Measurements from ENCODE around the gene CPLANE2. TPM values are rescaled to one million over a fixed set of nuclear protein-coding genes. Genes with fewer than 3 reads are reported as not detected.

CPLANE2 gene
- total RNA-seq, 1 donor from 2014 or later: 3.0 TPM

DNA sequence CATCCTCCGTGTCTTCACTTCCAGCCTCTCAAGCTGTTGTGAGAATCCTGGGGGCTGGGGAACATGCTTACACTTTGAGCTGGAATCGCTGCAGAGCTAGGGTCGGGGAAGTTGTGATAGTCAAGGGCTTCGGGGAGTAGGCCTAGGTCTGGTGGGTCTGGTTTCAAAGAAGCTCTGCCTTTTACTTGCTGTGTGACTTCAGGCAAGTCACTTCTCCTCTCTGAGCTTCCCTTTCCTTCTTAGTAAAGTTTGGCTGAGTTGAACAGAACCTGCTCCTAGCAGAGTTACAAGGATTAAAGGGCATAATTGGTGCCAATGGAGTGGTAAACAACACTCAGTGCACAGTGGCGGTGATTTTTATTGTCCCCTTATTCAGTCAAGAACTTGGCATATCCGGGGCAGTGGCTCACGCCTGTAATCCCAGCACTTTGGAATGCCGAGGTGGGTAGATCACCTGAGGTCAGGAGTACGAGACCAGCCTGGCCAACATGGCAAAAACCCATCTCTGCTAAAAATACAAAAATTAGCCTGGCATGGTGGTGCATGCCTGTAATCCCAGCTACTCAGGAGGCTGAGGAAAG lies 50.2 kb downstream of the CPLANE2 start:
- Histone ChIP-seq H4K20me1 (ENCODE audit: low read depth) (no peaks in the 10 kb centered on the region), H3K4me3 (no peak overlapping the region), H2AFZ (replicated peaks) (no peak overlapping the region), H3K4me1 (peaks cover 6% of the 10 kb centered on the region), H3K79me2 (ENCODE audit: low read depth) (no peaks in the 10 kb centered on the region), H3K27me3 (peaks cover 4% of the 10 kb centered on the region), H3K4me2 (no peak overlapping the region), H3K36me3 (no peaks in the 10 kb centered on the region), H3F3A (ENCODE audit: low read depth) (peaks cover 15% of the 10 kb centered on the region), H3K27ac (no peak overlapping the region), H3K9me3 (ENCODE audit: low read depth) (no peaks in the 10 kb centered on the region), H3K9ac (no peak overlapping the region)
- Mint-ChIP-seq H3K4me3 (no peak overlapping the region), H3K9me3 (no peaks in the 10 kb centered on the region), H3K27me3 (ENCODE audit: insufficient read depth, low read depth) (peaks cover 14% of the 10 kb centered on the region), H3K4me1 (peaks cover 32% of the 10 kb centered on the region), H3K36me3 (no peaks in the 10 kb centered on the region), H3K27ac (no peak overlapping the region)
- TF ChIP-seq EZH2 (IDR thresholded peaks at IDR 0.05) (no peak), EZH2phosphoT487 (IDR thresholded peaks at IDR 0.05) (no peak), CTCF (IDR thresholded peaks at IDR 0.05) (no peak)
- DNase-seq (ENCODE audit: low spot score): no peak

- Histone ChIP-seq H3K4me3 (no peak overlapping the region), H3F3A (ENCODE audit: low read depth) (peaks cover 16% of the 10 kb centered on the region), H3K4me1 (peaks cover 10% of the 10 kb centered on the region), H3K9me3 (ENCODE audit: low read depth) (no peaks in the 10 kb centered on the region), H3K9ac (no peak overlapping the region), H3K36me3 (no peaks in the 10 kb centered on the region), H3K27me3 (peaks cover 4% of the 10 kb centered on the region), H4K20me1 (ENCODE audit: low read depth) (no peaks in the 10 kb centered on the region), H3K4me2 (no peak overlapping the region), H3K79me2 (ENCODE audit: low read depth) (no peaks in the 10 kb centered on the region), H2AFZ (replicated peaks) (no peak overlapping the region), H3K27ac (no peak overlapping the region)
- Mint-ChIP-seq H3K27me3 (ENCODE audit: insufficient read depth, low read depth) (peaks cover 9% of the 10 kb centered on the region), H3K4me3 (no peak overlapping the region), H3K9me3 (no peaks in the 10 kb centered on the region), H3K27ac (peak overlapping the region; percentile 18), H3K36me3 (no peaks in the 10 kb centered on the region), H3K4me1 (peaks cover 29% of the 10 kb centered on the region)
- DNase-seq (ENCODE audit: low spot score): no peak
- TF ChIP-seq EZH2 (IDR thresholded peaks at IDR 0.05) (no peak), CTCF (IDR thresholded peaks at IDR 0.05) (no peak), EZH2phosphoT487 (IDR thresholded peaks at IDR 0.05) (no peak)
These were observed 52.3 kb downstream of the CPLANE2 start for GRCh38 chr1:16184557-16185303.

DNA sequence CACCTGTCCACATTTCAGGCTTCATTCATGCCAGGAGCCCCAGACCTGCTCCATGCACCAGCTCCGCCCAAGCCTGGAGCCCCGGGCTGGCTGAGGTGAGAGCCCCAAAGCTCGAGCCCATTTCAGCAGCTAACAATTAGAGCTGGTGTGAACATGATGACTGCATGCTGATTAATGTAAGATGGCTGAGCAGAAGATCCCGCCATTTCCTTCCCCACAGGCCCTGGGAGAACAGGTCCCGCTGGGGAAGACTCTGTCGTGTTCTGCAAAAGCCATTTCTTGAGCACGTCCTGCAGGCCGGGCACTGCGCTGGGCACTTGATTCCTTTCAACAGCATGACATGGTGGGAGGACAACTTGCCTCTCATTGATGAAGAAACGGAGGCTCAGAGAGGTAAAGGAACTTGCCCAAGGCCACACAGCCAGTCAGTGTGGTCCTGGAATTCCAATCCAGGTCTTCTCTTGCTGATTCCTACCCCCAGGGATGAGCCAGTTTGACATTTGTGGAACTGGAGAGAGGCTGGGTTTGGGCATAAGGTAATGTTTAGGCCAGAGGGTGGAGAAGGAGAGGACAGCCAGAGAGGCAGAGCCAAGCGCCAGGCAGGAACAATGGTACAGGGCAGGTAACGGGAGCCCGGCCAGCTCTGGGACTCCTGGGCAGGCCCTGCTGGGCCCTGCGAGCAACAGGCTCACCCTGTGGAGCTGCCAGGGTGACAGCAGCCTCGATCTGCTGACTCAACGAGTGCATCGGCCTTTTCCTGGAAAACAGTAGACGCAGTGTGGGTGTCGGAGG lies 53.0 kb downstream of the CPLANE2 start:
- H3K4me3 ChIP-seq: no peak overlapping the region
- Mint-ChIP-seq H3K4me3 (no peak overlapping the region), H3K4me1 (peaks cover 29% of the 10 kb centered on the region), H3K36me3 (no peaks in the 10 kb centered on the region), H3K9me3 (no peaks in the 10 kb centered on the region), H3K27ac (peak overlapping the region; percentile 18), H3K27me3 (ENCODE audit: insufficient read depth, low read depth) (peaks cover 7% of the 10 kb centered on the region)
- H3K9me3 ChIP-seq (ENCODE audit: low read depth): no peaks in the 10 kb centered on the region
- H4K20me1 ChIP-seq (ENCODE audit: low read depth): no peaks in the 10 kb centered on the region
- no peak overlapping the region for H3K4me2 ChIP-seq
- TF ChIP-seq CTCF (IDR thresholded peaks at IDR 0.05) (no peak), EZH2 (IDR thresholded peaks at IDR 0.05) (no peak), EZH2phosphoT487 (IDR thresholded peaks at IDR 0.05) (no peak)
- no peak overlapping the region for H2AFZ ChIP-seq (replicated peaks)
- no peak overlapping the region for H3K9ac ChIP-seq
- H3K36me3 ChIP-seq: no peaks in the 10 kb centered on the region
- H3F3A ChIP-seq (ENCODE audit: low read depth): peaks cover 14% of the 10 kb centered on the region
- DNase-seq (ENCODE audit: low spot score): no peak
- peaks cover 4% of the 10 kb centered on the region for H3K27me3 ChIP-seq
- H3K27ac ChIP-seq: no peak overlapping the region
- peaks cover 10% of the 10 kb centered on the region for H3K4me1 ChIP-seq
- H3K79me2 ChIP-seq (ENCODE audit: low read depth): no peaks in the 10 kb centered on the region

Data from neural progenitor cell (in vitro differentiated cells).